ENCODE measurements around the gene KIF15.

DNA sequence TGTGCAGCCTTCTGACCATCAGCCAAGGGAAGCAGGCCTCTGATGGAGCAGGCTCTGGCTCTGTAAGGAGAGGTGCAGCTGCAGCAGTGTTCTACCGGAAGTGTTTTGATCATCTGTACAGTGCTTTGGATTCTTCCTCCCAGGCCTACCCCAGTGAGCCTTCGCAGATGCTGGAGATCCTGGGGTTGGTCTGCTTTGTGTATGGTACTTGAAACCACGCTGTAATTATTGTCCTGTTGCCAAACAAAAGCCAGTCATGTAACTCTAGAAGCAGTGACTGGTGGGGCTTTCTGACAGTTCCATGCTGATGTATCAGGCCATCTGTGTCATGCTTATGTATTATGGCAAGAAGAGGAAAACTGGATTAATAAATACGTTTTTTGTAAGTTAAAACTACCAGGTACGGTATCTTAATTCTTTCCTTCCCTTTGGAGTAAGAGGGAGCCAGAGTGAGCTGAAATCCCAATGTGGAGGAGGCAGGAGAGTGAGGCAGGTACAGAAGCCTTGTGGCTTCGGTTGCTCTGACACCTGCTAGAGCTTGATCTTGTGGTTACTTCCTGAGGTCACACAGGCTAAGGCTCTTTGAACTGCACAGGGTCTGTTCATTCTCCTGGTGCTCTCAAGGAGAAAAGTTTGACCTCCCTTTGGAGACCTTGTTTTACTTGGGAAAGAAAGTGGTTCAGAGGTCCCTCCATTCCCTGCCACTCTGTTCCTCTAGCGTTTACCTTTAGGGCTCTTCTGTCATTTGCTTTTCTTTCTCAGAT lies 103.9 kb downstream of the KIF15 start:
- TF ChIP-seq, protein P1, sequence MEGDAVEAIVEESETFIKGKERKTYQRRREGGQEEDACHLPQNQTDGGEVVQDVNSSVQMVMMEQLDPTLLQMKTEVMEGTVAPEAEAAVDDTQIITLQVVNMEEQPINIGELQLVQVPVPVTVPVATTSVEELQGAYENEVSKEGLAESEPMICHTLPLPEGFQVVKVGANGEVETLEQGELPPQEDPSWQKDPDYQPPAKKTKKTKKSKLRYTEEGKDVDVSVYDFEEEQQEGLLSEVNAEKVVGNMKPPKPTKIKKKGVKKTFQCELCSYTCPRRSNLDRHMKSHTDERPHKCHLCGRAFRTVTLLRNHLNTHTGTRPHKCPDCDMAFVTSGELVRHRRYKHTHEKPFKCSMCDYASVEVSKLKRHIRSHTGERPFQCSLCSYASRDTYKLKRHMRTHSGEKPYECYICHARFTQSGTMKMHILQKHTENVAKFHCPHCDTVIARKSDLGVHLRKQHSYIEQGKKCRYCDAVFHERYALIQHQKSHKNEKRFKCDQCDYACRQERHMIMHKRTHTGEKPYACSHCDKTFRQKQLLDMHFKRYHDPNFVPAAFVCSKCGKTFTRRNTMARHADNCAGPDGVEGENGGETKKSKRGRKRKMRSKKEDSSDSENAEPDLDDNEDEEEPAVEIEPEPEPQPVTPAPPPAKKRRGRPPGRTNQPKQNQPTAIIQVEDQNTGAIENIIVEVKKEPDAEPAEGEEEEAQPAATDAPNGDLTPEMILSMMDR (IDR thresholded peaks at IDR 0.05; ENCODE audit: low read depth, low read length, poor library complexity, severe bottlenecking) = no peak
- no peak for TF ChIP-seq EZH2phosphoT487 (IDR thresholded peaks at IDR 0.05; ENCODE audit: borderline replicate concordance, low read length)
